ENCODE data around the gene PLP1.
A peak's percentile ranks its signal among the peaks of the same experiment; 100 is the strongest.
"Not testable (repeated sequence)": the region's sequence is repeated elsewhere in the genome, so short reads cannot be mapped to it uniquely, and the experiment has no call there.

PLP1 gene

DNA sequence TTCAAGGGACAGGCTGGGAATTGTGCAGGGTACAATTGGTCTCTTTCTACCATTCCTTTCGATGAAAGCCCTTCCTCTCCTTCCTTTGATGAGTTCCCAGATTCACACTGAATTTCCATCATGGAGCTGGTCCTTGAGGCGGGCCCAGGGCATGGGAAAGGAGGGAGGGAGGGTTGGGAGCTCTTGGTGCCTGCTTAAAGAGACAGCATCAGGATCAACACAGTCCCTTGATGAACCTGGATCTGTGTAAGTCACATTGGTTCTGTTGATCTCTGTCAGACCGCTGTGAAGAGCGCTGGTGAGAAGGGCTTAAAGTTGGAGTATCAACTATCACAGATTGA is 4.4 kb downstream of the PLP1 start:
- DNase-seq: no peak

DNA sequence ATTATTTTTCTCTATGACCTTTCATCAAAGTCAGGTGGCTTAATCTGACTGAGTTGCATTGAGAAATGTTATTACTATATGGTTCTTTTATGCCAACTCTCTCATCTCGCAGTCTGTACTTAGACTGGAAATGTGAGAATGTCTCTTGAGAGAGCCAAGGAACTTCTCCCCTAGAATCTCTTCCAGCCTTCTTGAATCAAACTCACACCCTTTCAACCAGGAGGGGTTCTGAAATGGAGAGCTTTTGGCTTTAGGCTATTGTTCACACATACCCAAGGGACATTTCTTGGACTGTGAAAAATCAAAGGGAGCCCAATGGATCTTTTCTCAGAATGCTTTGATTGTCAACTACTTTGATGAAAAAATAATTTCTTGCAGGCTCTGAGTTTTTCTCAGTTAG is 5.1 kb downstream of the PLP1 start:
- DNase-seq: no peak

DNA sequence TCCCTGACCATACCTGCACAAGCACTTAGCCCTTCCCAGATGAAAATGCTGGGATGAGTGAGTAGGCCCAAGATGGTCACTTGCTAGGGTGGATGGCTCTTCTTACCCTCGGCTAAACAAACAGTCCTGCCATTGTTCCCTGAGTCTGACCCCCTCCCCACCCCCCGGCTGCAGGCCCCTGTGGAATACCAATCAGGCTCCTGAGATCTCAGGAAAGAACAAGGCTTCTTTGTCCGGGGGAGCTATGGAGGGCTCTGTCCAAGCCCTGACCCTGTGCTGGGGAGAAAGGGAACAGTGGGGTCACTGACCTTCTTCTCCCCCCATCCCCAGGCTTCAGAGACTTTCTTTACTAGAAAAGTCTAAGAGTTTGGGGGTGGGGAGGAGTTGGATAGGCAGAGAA is 6.0 kb downstream of the PLP1 start:
- no peak for DNase-seq

GRCh38 chrX:103783196-103783595 is 6.6 kb downstream of the PLP1 start:
- no peak for DNase-seq

- no peak for DNase-seq
Measured at GRCh38 chrX:103783971-103784370, 7.3 kb downstream of the PLP1 start.

GRCh38 chrX:103789004-103789403 is 12.4 kb downstream of the PLP1 start:
- no peak for DNase-seq

DNA sequence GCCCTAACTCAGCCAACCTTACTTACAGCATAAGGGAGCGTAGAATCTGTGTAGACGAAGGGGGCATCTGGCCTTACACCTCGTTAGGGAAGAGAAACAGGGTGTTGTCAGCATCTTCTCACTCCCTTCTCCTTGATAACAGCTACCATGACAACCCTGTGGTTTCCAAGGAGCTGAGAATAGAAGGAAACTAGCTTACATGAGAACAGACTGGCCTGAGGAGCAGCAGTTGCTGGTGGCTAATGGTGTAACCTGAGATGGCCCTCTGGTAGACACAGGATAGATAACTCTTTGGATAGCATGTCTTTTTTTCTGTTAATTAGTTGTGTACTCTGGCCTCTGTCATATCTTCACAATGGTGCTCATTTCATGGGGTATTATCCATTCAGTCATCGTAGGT is 14.6 kb downstream of the PLP1 start:
- no peak for DNase-seq

DNA sequence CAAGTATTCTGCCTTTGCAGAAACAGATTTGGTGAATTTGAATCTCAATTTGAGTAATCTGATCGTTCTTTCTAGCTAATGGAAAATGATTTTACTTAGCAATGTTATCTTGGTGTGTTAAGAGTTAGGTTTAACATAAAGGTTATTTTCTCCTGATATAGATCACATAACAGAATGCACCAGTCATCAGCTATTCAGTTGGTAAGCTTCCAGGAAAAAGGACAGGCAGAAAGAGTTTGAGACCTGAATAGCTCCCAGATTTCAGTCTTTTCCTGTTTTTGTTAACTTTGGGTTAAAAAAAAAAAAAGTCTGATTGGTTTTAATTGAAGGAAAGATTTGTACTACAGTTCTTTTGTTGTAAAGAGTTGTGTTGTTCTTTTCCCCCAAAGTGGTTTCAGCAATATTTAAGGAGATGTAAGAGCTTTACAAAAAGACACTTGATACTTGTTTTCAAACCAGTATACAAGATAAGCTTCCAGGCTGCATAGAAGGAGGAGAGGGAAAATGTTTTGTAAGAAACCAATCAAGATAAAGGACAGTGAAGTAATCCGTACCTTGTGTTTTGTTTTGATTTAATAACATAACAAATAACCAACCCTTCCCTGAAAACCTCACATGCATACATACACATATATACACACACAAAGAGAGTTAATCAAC is 15.3 kb downstream of the PLP1 start:
- DNase-seq: no peak

GRCh38 chrX:103792916-103793544 is 16.4 kb downstream of the PLP1 start:
- no peak for DNase-seq

- no peak for DNase-seq
Measured at GRCh38 chrX:103793545-103793940, 16.9 kb downstream of the PLP1 start.

DNA sequence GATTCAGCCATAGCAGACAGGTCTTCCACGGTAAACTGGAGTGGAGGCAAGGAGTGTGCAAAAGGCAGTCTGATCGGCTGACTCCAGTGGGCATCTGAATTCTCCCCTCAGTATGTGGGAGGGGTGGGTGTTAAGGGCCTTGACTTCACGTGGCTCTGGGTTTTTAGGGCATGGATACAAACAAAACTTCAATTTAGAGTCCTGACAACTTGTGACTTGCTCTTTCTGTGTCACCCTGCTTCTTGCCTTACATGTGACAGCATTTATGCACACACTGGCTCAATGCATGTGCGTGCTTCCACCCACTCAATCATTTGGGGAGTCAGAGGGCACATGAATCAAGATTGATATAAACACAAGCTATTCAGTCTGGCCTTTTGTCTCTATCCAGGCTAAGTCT is 17.5 kb downstream of the PLP1 start:
- DNase-seq: no peak

GRCh38 chrX:103797691-103798090 is 21.1 kb downstream of the PLP1 start:
- no peak for DNase-seq

- no peak for DNase-seq
Measured at GRCh38 chrX:103800318-103800717, 23.7 kb downstream of the PLP1 start.

GRCh38 chrX:103805860-103806259 is 29.2 kb downstream of the PLP1 start:
- no peak for DNase-seq

- DNase-seq: no peak
Measured at GRCh38 chrX:103806862-103807474, 30.3 kb downstream of the PLP1 start.

- no peak for DNase-seq
Measured at GRCh38 chrX:103811858-103812257, 35.2 kb downstream of the PLP1 start.

GRCh38 chrX:103817101-103817500 is 40.5 kb downstream of the PLP1 start:
- DNase-seq: not testable (repeated sequence)

DNA sequence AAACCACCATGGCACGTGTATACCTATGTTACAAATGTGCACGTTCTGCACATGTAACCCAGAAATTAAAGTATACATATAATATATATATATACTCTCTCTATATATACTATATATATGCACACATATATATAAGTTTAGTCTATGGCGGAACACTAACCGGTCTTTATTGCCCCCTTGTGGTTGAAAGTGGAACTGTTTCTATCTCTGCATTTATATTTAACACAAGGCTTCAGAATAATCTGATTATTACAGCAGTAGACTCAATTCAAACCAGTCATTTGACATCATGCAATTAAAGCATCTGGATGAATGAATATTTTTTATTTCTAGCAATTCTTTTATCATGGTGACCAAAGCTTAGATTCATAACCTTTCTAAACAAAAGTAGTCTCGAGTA is 40.9 kb downstream of the PLP1 start:
- peak in 1 of 2 donors; percentile 62 for DNase-seq

- DNase-seq: no peak
Measured at GRCh38 chrX:103818842-103819619, 42.4 kb downstream of the PLP1 start.

- DNase-seq: not testable (repeated sequence)
Measured at GRCh38 chrX:103820802-103821201, 44.2 kb downstream of the PLP1 start.

DNA sequence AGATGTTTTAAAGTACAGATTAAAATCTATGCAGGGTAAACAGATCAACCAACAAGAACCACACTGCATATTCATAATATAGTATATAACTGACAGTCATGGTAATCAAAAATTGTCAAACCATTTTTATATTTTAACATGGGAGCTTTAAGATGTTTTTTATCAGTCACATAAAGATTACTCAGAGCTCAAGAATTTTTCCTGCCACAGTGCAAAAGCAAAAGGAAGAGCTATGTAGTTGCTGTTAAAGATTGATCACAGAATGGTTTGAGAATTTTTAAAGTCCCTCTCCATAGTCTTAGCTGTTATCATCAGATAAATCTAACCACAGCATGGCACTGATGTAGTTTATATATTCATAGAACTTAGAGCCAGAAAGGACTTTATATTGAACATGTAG is 47.0 kb downstream of the PLP1 start:
- DNase-seq: no peak

DNA sequence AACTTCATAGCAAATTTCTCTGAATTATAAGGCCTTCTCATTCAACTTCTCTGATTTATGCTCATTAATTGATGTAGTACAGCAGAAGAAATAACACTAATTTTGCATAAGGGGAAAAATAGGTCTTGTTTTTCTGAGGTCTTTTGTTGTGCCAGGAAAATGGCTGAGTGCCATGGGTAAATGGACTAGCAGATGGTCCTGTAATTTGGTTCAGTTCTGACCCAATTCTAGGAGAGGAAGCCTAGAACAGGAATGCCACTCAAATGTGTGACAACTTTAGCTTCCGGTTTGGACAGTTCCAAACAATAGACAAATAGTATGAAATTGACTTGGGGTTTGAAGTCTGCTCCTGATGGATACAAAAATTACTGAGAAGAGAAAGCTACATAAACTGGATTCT is 49.2 kb downstream of the PLP1 start:
- no peak for DNase-seq

GRCh38 chrX:103828529-103828928 is 51.9 kb downstream of the PLP1 start:
- DNase-seq: no peak

DNA sequence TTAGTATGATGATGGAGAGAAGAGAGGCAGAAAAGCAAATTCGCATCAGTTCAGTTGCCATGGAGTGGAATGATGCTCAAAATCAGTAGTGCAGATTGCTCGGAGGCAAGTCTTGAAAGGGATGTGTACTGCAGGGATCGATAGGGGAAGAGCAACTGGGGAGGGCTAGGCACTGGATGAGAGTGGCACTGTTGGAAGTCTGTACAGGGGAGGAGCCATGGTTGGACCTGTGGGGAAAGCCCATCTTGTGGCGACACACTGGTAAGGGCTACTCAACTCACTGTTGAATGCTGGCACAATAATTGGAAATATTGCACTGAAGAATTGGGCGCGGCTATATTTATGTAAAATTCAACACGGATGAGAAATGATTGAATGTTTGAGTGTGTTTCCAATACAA is 54.2 kb downstream of the PLP1 start:
- no peak for DNase-seq

All from CD4-positive, alpha-beta T cell treated with Interleukin-1 beta for 1 hour (primary cell).